ENCODE results near the gene EYS.

EYS gene

GRCh38 chr6:63824722-63825121, 1882.3 kb downstream of the EYS start:
- no peak for TF ChIP-seq SIN3A (IDR thresholded peaks at IDR 0.05; ENCODE audit: borderline replicate concordance, insufficient read depth, low read length)
- TF ChIP-seq TAF1 (IDR thresholded peaks at IDR 0.05; ENCODE audit: borderline replicate concordance, insufficient read depth, low read length) = no peak
- no peak for TF ChIP-seq POLR2AphosphoS5 (IDR thresholded peaks at IDR 0.05; ENCODE audit: low read depth, low read length)

DNA sequence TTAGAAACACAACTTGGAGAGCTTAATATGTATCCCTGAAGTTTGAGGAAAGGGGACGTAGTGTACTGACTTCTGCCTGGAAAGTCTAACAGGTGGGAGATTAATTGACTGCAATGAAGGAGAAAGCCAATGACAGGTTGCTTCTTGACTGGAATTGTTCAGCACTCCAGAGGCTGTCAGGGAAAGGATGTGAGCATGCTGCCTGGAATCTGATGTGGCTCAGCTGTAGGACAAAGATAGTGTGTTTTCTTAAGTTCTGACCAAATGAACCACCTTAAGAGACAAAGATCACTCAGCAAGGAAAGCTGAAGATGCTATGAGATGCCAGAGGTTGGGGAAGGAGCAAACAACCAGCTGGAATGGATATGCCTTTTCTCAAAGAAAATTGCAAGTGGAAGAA, 1885.6 kb downstream of the EYS start:
- TF ChIP-seq TAF1 (IDR thresholded peaks at IDR 0.05; ENCODE audit: borderline replicate concordance, insufficient read depth, low read length) (no peak), REST (IDR thresholded peaks at IDR 0.05; ENCODE audit: insufficient read depth in 1 of 2, low read depth in 2 of 2, low read length in 2 of 2) (no peak), SIN3A (IDR thresholded peaks at IDR 0.05; ENCODE audit: borderline replicate concordance, insufficient read depth, low read length) (no peak), POLR2AphosphoS5 (IDR thresholded peaks at IDR 0.05; ENCODE audit: low read depth, low read length) (no peak), FOXP2 (optimal IDR thresholded peaks at IDR 0.05; ENCODE audit: borderline replicate concordance, extremely low read depth, extremely low read length, insufficient read depth) (no peak)

- TF ChIP-seq TAF1 (IDR thresholded peaks at IDR 0.05; ENCODE audit: borderline replicate concordance, insufficient read depth, low read length) (no peak), FOXP2 (optimal IDR thresholded peaks at IDR 0.05; ENCODE audit: borderline replicate concordance, extremely low read depth, extremely low read length, insufficient read depth) (no peak), REST (IDR thresholded peaks at IDR 0.05; ENCODE audit: insufficient read depth in 1 of 2, low read depth in 2 of 2, low read length in 2 of 2) (no peak), POLR2AphosphoS5 (IDR thresholded peaks at IDR 0.05; ENCODE audit: low read depth, low read length) (no peak), SIN3A (IDR thresholded peaks at IDR 0.05; ENCODE audit: borderline replicate concordance, insufficient read depth, low read length) (no peak)
Observed at GRCh38 chr6:63819831-63820230, 1887.2 kb downstream of the EYS start.

- TF ChIP-seq TAF1 (IDR thresholded peaks at IDR 0.05; ENCODE audit: borderline replicate concordance, insufficient read depth, low read length) (no peak), SIN3A (IDR thresholded peaks at IDR 0.05; ENCODE audit: borderline replicate concordance, insufficient read depth, low read length) (no peak), POLR2AphosphoS5 (IDR thresholded peaks at IDR 0.05; ENCODE audit: low read depth, low read length) (no peak), REST (IDR thresholded peaks at IDR 0.05; ENCODE audit: insufficient read depth in 1 of 2, low read depth in 2 of 2, low read length in 2 of 2) (no peak), FOXP2 (optimal IDR thresholded peaks at IDR 0.05; ENCODE audit: borderline replicate concordance, extremely low read depth, extremely low read length, insufficient read depth) (no peak)
Observed at GRCh38 chr6:63817492-63818050, 1889.5 kb downstream of the EYS start.

DNA sequence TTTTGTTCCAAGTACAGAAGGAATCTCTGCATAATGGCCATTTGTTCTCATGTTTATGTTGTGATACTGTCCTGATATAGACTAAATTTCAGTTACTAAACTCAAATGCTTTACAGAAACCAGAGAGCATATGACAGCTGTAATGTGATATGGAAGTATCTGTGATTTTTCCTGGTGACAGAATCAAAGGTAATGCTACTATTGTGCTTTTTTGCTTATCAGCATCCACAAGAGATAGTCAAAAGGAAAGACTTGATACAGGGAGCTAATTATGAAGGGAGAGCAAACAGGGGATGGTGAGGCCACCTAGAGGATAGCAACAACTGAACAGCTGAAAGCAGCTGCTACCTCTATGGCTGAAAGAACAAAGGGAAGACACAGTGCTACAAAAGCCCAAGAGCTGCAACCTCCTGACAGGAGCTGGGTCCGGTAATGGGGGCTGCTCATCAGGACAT, 1890.0 kb downstream of the EYS start:
- no peak for TF ChIP-seq POLR2AphosphoS5 (IDR thresholded peaks at IDR 0.05; ENCODE audit: low read depth, low read length)
- TF ChIP-seq SIN3A (IDR thresholded peaks at IDR 0.05; ENCODE audit: borderline replicate concordance, insufficient read depth, low read length) = no peak
- no peak for TF ChIP-seq TAF1 (IDR thresholded peaks at IDR 0.05; ENCODE audit: borderline replicate concordance, insufficient read depth, low read length)
- no peak for TF ChIP-seq REST (IDR thresholded peaks at IDR 0.05; ENCODE audit: insufficient read depth in 1 of 2, low read depth in 2 of 2, low read length in 2 of 2)
- no peak for TF ChIP-seq FOXP2 (optimal IDR thresholded peaks at IDR 0.05; ENCODE audit: borderline replicate concordance, extremely low read depth, extremely low read length, insufficient read depth)
